Heart left ventricle (tissue), 13 donors: ENCODE results near the gene FKBP2.

Experiments
- CTCF ChIP-seq, 12 donors: fragments of 200-600 bp; sonication (generic) in 4 of 12; IDR thresholded peaks; one replicate each; pipeline versions ENCODE4 v1.5.0 to v1.8.0; 2018 to 2022; ENCODE audit warnings: antibody characterized with exemption in 12 of 12, mild to moderate bottlenecking in 5 of 12
- POLR2A ChIP-seq, 2 donors: fragments of 450-650 bp; IDR thresholded peaks; one replicate each; pipeline ENCODE4 v1.6.1; 2017; ENCODE audit warnings: antibody characterized with exemption in 2 of 2, mild to moderate bottlenecking in 2 of 2, moderate library complexity in 2 of 2
- donor health status: ischemic (EF 13 %, LVEDD 7.1; RV severe dilation, severe dysfunction).
- donor health status: DM: no; HTN: yes; CAD: no.
- donor health status: DM: no; HTN: no; CAD: no.
- donor health status: ischemic (EF 25% LVEDD 6.9; RV normal size, moderate dysfunction).
- donor health status: ischemic (EF 25% LVEDD 5.7; RV mildly dilated, moderate dysfunction).
- donor health status: ischemic (EF 35%, LVEDD 5.7; RV mildly dilated, moderate dysfunction).
- donor health status: nonischemic (EF 11% LVEDD 7.7; RV severe dilation, severe dysfunction).
- donor health status: DM: yes; HTN: yes; CAD: no.
- donor health status: PGD.
- donor health status: ischemic (EF 29% LVEDD 5.4; RV normal size, mild dysfunction).
- donor health status: nonischemic (EF 23%, LVEDD 6.1; RV moderate dilation, normal function).

- TF ChIP-seq CTCF (IDR thresholded peaks at IDR 0.05) (no peak), POLR2A (IDR thresholded peaks at IDR 0.05) (no peak)
Observed at GRCh38 chr11:64220271-64220670, 20.6 kb upstream of the FKBP2 start.
